GM11168 (cell line): ENCODE results near the gene SNORC.

Source experiments
- in situ Hi-C: fragments of 300-500 bp; cut with MboI; formaldehyde crosslinking; loops from one replicate; pipeline ENCODE4 v1.12.0; 2022; ENCODE audit warnings: low sequenced_read_pairs; ENCODE audit not compliant: unreplicated experiment

Gene SNORC

GRCh38 chr2:232879618-232880494 lies 9.8 kb downstream of the SNORC start:
- in situ Hi-C loops: no loop called here

- in situ Hi-C loops: no loop called here
These were observed 10.8 kb downstream of the SNORC start for GRCh38 chr2:232880764-232881351.

DNA sequence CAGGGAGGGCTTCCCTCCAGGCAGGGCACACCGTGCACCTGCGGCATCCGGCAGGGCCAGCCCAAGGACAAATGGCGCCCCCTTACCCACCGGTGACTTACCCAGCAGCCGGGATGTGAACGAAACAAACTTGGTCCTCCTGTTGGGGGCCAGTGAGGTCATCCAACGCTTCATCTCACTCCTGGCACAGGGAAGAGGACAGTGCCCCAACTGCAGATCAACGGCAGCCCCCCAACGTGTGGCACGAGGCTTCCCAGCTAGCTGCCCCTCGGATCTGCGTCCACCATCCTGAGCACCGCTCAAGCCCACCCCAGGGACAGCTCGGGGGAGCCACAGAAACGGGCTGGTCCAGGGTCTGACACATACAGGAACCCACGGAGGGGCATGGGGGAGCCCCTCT lies 12.0 kb downstream of the SNORC start:
- in situ Hi-C loops: no loop called here

- in situ Hi-C loops: no loop called here
These were observed 12.5 kb downstream of the SNORC start for GRCh38 chr2:232882505-232883115.

- in situ Hi-C loops: no loop called here
These were observed 13.2 kb downstream of the SNORC start for GRCh38 chr2:232883116-232883721.

DNA sequence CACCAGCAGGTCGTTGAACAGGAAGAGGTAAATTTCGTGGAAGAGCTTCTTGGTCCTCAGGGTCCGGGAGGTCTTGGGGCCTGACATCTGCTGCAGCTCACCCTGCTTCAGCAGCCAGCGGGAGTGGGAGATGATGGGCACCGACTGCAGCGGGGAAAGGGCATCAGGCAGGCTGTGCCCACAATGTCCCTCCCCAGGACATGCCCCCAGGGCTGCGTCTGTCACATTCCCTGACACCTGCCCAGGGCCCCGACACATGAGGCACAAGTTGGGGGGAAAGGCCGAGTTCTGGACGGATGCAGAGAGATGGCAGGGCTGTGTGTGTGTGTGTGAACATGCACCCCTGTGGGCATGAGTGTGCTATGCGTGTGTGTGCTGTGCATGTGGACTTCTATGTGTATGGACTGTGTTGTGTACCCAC lies 13.9 kb downstream of the SNORC start:
- in situ Hi-C loops: no loop called here

DNA sequence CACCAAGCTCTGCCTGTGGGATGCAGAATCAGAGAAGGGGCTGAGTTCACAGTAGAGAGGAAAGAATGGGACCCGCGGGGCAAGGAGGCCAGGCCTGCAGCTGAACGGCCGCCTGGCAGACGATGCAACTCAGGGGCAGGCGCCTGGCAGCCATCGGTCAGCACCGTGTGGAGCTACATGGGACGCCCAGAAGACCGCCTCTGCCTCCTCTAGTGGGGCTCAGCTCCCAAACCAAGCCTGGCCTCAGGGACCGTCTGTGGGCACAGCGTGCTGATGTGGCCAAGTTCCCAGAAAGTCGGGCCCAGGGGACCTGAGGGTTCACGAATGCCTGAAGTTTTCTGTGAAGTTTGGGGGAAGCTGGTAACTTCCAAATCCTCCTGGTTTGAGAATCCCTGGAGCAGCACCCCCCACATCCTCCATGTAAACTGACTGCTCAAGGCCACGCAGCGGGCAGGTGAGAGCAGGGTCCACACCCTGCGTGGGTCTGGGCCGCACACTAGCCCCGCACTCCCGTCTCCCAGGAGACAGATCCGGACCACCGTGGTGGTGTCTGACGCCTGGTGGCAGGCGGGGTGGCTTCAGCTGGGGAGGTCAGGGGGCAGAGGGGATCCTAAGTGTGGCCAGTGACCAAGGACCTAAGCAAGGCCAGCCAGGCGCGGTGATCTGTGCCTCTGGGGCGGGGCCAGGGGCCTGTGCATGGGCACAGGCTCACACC lies 14.6 kb downstream of the SNORC start:
- in situ Hi-C loops: no loop called here

DNA sequence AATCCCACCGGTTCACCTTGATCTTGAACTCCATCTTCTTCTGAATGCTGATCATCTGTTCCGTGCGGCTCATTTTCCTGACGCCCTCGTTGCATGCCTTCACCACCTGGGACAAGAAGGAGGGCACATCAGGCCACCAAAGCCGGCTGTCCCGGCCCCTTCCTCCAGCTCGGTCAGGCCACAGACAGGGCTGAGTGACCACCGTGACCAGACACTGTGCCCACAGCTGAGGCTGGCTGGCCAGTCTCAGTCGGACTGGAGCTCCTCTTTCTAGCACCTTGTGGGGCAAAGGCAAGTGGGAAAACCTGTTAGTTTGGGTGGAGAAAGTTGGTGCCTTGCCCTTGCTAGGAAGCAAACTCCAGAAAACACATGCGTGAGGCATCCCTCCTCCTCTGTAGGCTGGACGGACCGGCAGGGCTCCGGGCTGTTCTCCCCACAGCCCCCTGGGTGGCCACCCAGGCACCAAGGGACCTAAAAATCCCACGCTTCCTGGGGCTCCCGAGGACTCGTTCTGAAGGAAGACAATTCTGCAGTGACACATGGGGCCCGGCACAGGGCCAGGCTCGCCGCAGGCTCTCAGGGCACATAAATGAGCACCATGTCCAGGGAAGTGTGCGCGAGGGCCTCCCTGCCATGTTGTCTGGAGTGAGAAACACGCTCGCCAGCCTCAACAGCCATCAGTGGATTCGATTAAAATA lies 15.3 kb downstream of the SNORC start:
- in situ Hi-C loops: no loop called here

- in situ Hi-C loops: no loop called here
These were observed 16.1 kb downstream of the SNORC start for GRCh38 chr2:232886176-232886575.

GRCh38 chr2:232886632-232887031 lies 16.6 kb downstream of the SNORC start:
- in situ Hi-C loops: no loop called here

- in situ Hi-C loops: no loop called here
These were observed 17.2 kb downstream of the SNORC start for GRCh38 chr2:232887171-232887850.

DNA sequence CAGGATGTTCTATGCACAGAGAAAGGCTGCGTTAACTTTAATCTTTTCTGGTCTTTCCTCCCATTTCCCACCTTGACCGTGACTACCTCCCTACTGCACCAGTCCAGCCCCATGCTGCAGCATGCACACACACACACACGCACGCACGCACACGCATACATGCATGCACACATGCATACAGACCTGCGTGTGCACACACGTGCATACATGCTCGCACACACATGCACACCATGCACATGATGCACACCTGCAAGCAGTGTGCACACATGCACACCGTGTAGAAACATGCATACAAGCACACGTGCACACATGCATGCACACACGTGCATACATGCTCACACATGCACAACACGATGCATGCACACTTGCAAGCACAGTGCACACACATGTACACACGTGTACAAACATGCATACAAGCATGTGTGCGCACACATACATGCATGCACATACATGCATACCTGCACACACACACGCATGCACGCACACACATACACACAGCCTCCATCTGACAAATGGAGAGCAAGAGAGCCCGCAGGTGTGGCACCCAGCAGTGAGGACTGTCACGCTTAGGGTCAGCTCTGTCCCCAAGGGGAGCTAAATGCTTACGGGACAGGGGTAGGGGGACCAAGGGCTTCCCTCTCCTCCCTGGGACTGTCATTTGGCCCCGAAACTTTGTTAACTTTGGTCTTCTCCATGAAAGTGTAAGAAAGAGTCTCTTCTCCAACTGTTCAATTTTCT lies 18.2 kb downstream of the SNORC start:
- in situ Hi-C loops: no loop called here

- in situ Hi-C loops: no loop called here
These were observed 18.9 kb downstream of the SNORC start for GRCh38 chr2:232888839-232889529.

GRCh38 chr2:232889876-232890401 lies 19.9 kb downstream of the SNORC start:
- in situ Hi-C loops: no loop called here

DNA sequence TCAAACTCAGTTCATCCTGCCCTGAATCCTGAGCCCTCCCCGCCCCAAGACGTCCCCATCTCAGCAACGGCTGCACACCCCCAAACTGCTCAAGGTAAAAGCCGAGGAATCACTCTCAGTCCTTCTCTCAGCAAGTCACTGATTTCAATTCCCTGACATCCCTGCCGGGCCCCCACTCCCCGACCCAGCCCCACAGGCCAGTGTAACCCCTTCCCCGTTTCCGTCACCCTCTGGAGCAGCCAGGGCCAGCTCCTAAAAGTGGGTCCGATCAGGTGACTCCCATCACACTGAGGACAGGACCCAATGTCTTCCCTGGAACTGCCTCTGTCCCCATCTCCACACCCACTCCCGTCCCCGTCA lies 20.5 kb downstream of the SNORC start:
- in situ Hi-C loops: no loop called here

DNA sequence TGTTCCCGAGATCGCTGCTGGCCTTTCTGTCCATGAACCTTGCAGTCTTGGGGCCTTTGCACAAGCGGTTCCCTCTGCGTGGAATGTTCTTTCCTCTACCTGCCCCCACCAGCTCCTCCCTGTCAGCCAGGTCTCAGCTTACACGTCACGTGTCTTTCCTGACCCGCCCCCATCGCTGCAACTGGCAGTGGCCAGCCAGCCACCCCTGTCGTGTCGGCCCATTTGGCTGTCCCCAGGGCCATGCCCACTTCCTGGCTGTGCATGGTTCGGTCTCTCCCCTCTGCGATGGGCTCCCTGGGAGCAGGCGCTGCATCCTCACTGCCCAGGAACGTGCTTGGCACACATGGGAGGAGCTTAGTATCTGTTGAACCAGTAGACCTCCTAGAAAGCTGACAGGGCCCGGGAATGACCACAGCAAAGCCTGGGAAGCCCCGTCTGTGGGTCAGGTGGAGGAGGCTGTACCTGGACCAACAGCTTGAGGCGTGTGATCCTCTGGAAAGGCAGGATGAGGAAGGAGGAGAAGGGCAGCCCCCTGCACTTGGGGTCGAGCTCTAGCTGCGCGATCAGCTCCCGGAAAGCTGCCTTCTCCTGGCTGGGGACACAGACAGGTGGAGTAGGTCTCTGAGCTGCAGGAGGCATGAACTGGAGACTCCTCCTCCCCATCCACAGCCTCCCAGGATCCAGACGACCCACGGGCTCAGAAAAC lies 21.0 kb downstream of the SNORC start:
- in situ Hi-C loops: no loop called here

DNA sequence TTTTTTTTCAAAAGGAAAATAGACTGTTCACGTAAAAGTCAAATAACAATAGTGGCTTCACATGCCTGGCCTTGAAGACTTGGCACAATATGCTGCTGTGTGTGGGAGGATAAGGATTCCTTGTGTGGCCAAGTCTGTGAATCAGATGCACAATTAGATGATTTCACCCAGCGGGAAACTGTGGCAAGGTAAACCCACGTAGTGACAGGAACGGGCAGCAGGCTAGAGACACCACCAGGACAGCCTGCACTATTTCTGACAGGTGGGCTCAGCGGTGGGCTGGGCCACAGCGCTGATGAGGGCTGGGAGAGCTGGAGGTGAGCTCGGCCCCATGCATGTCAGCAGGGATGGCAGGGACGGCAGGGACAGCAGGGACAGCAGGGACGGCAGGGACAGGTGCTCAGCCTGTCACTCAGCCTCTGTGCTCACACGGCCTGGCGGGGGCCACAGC lies 21.6 kb downstream of the SNORC start:
- in situ Hi-C loops: no loop called here
